Activated CD4-positive, alpha-beta T cell treated with anti-CD3 and anti-CD28 coated beads, Interleukin-2, Interleukin-6, amounts not matched to agents 100 ng/mL and 50 ng/mL, durations not matched to agents 16 hours and 8 hours (primary cell): ENCODE measurements around the gene DDX11.
"Not testable (repeated sequence)": the region's sequence is repeated elsewhere in the genome, so short reads cannot be mapped to it uniquely, and the experiment has no call there.

Experiments
- DNase-seq: peaks from one replicate; pipeline ENCODE4 v3.0.0-alpha.2; 2020

The DDX11 gene

DNA sequence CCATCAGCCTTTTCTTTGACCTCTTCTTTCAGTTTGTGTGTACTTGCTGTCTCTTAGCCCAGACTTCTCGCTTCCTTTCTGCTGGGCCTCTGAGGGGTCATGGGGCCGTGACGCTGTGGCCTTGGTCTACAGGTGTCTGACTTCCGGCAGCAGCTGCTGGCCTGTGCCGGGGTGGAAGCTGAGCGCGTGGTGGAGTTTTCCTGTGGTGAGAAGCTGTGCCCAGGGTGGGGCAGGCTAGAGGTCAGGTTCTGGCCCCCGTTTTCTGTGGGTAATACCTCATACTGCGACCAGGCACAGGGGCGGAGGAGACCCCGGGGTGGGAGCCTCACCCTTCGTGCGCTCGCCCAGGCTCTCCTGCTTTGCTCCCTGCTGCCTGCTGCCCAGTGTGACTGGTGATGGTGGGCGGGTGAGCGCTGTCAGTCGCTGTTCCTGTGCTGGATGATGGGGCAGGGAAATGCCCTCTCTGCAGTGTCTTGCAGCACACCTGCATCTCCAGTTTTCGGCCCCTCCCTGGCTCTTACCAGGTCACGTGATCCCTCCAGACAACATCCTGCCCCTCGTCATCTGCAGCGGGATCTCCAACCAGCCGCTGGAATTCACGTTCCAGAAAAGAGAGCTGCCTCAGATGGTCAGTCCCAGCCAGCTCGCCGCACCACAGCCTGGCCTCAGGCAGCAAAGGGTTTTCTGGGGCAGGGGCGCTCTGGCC lies 27.0 kb downstream of the DDX11 start:
- not testable (repeated sequence) for DNase-seq

DNA sequence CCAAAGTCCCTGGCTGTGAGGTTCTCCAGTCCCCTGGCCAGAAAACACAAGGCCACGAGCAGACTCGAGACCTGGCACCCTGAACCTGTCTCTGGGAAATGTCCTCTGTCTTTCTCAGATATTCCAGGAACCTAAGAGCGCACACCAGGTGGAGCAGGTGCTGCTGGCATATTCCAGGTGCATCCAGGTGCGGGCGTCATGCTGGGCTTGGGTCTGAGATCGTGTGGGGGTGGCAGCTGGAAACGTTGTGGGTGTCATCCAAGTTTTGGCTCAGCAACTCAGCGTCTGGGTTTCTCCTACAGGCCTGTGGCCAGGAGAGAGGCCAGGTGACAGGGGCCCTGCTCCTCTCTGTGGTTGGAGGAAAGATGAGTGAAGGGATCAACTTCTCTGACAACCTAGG lies 28.5 kb downstream of the DDX11 start:
- not testable (repeated sequence) for DNase-seq

DNA sequence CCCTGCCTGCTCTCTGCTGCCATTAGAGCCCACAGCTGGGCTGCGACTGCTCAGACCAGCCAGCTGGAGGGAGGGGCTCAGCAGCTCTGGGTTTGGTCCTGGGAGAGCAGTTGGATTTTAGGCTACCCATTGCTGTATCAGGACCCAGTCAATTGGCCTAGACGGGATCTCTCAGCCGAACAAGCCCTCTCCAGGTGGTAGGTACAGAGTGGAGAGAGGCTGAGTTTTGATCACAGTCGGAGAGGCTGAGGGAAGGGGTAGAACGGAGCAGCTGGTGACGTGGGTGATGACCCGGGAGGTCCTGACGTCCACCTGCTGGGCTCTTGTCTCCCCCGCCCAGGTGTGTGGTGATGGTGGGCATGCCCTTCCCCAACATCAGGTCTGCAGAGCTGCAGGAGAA lies 28.9 kb downstream of the DDX11 start:
- not testable (repeated sequence) for DNase-seq

DNA sequence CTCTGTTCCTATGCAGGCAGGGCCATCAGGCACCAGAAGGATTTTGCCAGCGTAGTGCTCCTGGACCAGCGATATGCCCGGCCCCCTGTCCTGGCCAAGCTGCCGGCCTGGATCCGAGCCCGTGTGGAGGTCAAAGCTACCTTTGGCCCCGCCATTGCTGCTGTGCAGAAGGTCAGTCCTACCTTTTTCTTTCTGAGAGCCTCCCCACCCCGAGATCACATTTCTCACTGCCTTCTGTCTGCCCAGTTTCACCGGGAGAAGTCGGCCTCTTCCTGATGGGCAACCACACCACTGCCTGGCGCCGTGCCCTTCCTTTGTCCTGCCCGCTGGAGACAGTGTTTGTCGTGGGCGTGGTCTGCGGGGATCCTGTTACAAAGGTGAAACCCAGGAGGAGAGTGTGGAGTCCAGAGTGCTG lies 29.9 kb downstream of the DDX11 start:
- DNase-seq: not testable (repeated sequence)

DNA sequence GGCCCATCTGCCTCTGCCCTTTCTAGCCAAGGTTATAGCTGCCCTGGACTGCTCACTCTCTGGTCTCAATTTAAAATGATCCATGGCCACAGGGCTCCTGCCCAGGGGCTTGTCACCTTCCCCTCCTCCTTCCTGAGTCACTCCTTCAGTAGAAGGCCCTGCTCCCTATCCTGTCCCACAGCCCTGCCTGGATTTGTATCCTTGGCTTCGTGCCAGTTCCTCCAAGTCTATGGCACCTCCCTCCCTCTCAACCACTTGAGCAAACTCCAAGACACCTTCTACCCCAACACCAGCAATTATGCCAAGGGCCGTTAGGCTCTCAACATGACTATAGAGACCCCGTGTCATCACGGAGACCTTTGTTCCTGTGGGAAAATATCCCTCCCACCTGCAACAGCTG lies 30.6 kb downstream of the DDX11 start:
- not testable (repeated sequence) for DNase-seq

DNA sequence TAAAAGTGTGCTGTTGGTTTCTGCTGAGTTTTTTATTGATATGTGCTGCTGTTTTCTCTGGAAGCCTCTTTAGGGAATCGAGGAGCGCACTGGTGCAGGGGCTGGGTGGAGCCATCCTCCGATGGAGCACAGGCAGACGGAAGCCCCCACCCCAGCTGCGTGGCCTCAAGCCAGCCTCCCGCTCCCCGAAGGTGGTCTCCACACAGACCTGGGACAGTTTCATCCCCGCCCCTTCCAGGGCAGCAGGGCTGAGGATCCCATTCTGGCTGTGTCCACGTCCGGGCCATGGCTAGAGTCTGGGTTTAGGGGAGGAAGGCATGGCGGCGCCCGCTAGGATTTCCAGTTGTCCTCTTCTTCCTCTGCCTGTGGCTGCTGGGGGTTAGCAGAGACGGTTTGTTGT lies 31.1 kb downstream of the DDX11 start:
- DNase-seq: not testable (repeated sequence)

DNA sequence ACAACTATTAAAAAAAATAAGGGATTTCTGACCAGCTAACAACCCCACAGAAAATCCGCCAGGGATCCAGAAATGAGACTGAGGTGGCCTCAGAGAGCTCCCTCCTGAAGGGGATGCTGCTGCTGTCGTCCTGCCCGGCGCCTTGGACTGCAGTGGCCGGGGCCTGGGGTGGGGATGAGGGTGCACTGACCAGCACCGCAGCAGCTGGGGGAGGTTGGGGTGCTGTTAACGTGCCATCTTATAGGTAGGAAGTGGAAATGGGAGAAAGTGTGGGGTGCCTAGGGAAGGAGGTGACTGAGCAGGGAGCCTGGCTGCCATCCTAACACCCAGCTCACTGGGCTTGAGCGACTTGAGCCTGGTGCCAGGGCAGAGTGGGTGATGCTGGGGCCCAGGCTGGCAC lies 32.0 kb downstream of the DDX11 start:
- DNase-seq: no peak

DNA sequence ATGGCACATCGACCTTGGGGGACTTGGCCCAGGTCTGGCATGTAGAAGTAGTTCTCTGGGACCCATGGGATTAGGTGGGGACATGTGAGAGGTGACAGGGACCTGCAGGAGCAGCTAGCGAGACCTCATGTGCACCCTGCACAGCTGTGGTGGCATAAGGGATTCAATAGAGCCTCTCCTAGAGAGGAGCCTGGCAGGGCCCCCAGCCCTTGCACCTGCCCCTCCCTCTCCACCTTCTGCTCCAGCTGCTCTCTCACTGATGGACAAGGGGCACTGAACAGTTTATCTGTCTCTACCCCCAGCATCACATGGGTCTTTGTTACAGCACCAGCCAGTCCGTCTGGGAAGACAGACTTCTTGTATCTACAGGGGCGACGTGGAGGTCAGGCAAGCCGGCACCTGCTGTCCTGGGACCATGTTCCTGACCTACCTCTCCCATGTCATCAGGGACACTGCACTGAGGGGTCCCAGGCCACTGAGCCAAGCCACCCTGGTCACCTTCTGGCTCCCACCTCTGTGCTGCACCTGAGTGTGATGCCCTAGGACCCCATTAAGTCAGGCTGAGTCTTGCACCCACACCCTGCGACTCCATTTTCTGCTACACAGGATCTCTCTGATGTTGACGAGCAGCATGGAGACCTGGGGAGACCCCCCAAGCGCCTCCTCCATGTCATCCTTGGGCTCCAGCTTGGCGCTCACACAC lies 32.6 kb downstream of the DDX11 start:
- DNase-seq: no peak

DNA sequence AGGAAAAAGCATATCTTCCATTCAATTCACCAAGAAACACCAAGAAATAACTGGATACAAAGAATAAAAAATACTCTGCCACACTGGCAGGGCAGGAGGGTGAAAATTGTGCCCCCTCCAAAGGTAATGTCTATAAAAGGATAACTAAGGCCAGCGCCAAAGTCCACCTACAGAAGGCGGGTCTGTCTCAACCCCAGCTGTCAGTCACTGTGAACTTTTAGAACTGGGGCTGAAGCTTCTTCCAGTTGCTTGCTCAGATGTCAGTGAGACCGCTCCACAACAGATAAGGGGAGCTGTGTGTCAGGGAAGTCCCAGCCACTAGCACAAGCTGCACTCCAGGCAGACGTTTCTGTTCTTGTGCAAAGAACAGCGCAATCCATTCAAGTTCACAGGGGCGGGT lies 36.1 kb downstream of the DDX11 start:
- DNase-seq: not testable (repeated sequence)

DNA sequence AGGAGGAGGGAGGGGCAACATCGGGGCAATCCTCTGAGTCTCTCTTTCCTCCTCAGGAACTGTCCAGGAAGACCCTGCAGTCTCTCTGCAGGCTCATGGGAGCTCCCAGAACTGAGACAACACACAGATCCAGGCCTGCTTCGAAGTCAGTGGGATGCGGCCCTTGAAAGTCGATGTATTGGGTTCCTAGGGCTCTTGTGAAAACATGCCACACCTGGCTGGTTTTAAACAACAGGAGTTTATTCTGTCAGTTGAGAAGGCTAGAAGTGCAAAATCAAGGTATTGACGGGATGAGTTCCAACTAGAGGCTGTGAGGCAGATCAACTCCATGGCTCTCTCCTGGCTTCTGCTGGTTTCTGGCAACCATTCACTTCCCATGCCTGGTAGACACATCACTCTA lies 36.6 kb downstream of the DDX11 start:
- not testable (repeated sequence) for DNase-seq

DNA sequence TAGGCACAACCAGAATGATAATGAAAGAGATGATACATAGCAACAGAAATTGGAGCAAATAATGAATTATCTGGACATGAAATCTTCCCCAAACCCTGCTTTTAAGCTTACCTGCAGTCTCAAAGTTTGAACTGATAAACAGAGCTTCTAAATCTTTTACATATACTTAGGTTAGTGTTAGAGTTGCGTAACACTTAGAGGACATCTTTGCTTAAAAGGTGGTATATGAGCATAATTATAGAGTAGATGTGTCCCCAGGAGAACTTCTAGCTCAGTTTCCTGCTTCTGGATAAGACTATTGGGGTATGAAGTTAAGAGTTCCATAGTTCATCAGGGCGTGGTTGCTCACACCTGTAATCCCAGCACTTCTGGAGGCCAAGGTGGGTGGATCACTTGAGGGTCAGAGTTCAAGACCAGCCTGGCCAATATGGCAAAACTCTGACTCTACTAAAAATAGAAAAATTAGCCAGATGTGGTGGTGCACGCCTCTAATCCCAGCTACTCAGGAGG lies 41.5 kb downstream of the DDX11 start:
- not testable (repeated sequence) for DNase-seq

DNA sequence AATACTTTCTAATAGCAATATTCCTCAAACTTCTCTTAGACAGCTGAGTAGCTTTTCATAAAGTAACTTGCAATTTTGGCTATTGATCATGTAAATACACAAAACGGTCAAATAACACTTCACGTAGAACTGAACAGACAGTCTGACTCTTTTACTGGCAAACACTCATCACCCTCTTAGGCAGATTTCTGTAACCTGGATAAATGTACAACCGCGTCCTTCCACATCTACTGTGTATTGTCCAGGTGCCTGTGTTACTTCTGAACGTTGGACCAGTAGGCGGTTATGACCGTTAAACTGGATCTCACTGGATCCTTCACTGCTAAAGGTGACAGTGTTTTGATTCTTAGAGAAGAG lies 43.2 kb downstream of the DDX11 start:
- not testable (repeated sequence) for DNase-seq

DNA sequence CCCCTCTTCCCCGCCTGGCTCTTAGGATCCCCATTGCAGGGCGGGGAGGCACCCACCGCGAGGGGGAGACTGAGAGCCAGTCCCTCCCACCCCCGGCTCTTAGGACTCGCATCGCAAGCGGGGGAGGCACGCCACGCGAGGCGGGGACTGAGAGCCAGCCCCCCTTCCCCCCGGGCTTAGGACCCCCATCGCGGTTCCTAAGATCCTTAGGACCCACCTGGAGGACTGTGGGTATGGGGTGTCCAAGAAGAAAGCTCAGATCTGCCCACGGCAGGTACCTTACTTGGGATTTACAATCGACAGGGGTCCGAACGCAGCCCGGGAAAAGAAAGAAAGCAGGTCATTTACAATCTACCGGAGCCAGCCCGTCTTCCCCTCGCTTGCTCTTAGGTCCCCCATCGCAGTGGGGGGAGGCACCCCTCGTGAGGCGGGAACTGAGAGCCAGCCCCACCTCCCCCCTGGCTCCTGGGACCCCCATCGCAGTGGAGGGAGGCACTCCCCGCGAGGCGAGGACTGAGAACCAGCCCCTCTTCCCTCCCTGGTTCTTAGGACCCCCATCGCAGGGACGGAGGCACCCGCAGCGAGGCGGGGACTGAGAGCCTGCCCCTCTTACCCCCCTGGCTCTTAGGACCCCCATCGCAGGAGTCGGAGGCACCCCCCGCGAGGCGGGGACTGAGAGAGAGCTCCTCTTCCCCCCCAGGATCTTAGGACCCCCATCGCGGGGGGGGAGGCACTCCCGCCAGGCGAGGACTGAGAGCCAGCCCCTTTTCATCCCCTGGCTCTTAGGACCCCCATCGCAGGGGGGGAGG lies 43.7 kb downstream of the DDX11 start:
- peak; percentile 47 for DNase-seq

DNA sequence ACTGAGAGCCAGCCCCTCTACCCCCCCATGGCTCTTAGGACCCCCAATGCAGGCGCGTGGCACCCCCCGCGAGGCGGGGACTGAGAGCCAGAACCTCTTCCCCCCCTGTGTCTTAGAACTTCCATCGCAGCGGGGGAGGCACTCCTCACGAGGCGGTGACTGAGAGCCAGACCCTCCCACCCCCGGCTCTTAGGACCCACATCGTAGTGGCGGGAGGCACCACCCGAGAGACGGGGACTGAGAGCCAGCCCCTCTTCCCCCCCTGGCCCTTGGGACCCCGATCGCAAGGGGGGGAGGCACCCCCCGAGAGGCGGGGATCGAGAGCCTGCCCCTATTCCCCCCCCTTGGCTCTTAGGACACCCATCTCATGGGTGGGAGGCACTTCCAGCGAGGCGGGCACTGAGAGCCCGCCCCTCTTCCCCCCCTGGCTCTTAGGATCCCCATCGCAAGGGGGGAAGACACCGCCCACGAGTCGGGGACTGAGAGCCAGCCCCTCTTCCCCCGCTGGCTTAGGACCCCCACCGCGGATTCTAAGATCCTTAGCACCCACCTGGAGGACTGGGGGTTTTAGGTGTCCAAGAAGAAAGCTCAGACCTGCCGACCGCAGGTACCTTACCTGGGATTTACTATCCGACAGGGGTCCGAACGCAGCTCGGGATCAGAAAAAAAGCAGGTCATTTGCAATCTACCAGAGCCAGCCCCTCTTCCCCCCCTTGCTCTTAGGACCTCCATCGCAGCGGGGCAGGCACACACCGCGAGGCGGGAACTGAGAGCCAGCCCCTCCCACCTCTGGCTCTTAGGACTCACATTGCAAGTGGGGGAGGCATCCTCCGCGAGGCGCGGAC lies 44.9 kb downstream of the DDX11 start:
- no peak for DNase-seq

DNA sequence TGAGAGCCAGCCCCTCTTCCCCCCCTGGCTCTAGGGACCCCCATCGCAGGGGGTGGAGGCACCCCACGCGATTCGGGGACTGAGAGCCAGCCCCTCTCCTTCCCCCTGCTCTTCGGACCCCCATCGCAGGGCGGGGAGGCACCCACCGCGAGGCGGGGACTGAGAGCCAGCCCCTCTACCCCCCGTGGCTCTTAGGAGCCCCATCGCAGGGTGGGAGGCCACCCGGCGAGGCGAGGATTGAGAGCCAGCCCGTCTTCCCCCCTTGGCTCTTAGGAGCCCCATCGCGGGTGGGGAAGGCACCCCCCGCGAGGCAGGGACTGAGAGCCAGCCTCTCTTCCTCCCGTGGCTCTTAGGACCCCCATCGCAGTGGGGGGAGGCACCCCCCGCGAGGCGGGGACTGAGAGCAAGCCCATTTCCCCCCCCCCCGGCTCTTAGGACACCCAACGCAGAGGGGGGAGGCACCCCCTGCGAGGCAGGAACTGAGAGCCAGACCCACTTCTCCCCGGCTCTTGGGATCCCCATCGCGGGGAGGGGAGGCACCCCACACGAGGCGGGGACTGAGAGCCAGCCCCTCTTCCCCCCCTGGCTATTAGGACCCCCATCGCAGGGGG lies 45.6 kb downstream of the DDX11 start:
- DNase-seq: no peak

DNA sequence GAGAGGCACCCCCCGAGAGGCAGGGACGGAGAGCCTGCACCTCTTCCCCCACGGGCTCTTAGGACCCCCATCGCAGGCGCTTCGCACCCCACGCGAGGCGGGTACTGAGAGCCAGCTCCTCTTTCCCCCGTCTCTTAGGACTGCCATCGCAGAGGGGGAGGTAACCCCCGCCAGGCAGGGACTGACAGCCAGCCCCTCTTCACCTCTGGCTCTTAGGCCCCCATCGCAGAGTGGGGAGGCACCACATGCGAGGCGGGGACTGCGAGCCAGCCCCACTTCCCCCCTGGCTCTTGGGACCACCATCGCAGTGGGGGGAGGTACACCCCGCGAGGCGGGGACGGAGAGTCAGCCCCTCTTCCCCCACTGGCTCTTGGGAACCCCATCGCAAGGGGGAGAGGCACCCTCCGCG lies 46.1 kb downstream of the DDX11 start:
- no peak for DNase-seq

DNA sequence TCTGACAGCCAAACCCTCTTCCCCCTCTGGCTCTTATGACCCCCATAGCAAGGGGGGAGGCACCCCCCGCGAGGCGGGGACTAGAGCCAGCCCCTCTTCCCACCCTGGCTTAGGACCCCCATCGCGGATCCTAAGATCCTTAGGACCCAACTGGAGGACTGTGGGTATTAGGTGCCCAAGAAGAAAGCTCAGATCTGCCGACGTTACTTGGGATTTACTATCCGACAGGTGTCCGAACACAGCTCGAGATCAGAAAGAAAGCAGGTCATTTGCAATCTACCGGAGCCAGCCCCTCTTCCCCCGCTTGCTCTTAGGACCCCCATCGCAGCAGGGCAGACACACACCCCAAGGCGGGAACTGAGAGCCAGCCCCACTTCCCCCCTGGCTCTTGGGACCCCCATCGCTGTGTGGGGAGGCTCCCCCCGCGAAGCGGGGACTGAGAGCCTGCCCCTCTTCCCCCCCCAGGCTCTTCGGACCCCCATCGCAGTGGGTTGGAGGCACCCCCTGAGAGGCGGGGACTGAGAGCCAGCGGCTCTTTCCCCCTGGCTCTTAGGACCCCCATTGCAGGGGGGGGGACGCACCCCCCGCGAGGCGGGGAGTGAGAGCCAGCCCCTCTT lies 46.8 kb downstream of the DDX11 start:
- no peak for DNase-seq

DNA sequence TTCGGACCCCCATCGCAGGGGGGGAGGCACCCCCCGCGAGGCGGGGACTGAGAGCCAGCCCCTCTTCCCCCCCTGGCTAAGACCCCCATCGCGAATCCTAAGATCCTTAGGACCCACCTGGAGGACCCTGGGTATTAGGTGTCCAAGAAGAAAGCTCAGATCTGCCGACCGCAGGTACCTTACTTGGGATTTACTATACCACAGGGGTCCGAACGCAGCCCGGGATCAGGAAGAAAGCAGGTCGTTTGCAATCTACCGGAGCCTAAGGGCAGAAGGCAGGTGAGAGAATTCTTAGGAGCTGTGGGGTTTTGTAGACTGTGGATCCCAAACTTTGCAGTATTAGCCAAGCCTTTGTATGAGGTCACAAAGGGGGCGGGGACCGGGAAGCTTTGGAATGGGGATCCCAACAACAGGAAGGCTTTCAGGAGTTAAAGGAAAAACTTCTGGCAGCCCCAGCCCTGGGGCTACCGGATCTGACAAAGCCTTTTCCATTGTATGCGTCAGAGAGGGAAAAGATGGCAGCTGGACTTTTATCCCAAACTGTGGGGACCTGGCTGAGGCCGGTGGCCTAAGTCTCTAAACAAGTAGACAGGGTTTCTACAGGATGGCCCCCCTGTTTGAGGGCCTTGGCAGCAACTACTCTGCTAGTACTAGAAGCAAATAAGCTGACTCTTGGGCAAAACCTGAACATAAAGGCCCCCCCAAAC lies 47.5 kb downstream of the DDX11 start:
- not testable (repeated sequence) for DNase-seq

DNA sequence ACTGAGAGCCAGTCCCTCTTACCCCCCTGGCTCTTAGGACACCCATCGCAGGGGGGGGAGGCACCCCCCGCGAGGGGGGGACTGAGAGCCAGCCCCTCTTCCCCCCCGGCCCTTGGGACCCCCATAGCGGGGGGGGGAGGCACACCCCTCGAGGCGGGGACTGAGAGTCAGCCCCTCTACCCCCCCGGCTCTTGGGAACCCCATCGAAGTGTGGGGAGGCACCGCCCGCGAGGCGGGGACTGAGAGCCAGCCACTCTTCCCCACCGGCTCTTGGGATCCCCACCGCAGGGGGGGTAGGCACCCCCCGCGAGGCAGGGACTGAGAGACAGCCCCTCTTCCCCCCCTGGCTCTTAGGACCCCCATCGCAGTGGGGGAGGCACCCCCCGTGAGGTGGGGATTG lies 48.8 kb downstream of the DDX11 start:
- DNase-seq: no peak

DNA sequence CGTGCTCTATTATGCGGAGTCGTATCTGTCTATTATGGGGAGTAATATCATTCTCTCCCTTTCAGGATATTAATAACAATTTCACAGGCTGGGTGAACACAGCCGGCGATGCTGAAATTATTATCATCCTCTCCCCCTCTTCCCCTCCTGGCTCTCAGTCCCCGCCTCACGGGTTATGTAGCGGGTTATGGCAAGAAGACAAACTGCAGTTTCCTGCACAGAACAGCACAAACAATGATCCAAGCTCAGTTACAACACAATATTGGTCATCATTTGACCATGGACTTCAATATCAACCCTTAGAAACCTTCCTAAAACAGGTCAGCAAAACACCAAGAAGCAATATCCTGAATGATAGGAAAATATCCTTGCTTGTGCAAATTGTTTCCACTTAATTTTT lies 50.5 kb downstream of the DDX11 start:
- not testable (repeated sequence) for DNase-seq

DNA sequence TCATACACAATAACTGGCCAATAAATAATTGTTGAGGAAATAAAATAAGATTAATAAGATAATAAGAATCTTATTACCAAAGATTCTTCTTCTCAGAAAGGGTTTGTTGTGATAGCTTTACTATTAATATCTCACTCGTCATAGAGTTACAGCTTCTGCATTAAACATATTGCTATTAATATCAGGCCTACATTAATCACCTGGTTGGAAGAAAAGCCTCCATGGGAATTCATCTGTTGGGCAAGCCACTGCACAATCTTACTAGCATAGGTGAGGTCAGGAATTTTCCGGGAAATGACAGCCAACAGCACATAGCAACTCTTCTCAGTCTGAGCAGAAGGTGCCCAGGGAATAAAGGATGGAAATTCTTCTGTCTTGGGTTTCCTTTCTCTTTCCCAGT lies 51.5 kb downstream of the DDX11 start:
- DNase-seq: not testable (repeated sequence)
